MCF 10A (cell line): ENCODE results near the gene UBE2V1. TPM values are rescaled to one million over a fixed set of nuclear protein-coding genes. Genes with fewer than 3 reads are reported as not detected.

Source experiments
- BruUV-seq: library from RNA; stranded (reverse); fragments of 400-500 nt; replicated peaks from 2 replicates; lab custom pipeline; 2021; lab: Mats Ljungman, UMichigan
- CTCF ChIA-PET: fragments of 300-600 bp; sonication (Branson Sonifier 250); formaldehyde crosslinking; extraction: SDS; loops from one replicate; lab custom pipeline; 2021; ENCODE audit warnings: antibody characterized with exemption, inconsistent platforms; lab: Yijun Ruan, JAX
- POLR2A ChIA-PET: fragments of 300-600, 350-650 bp; sonication (Branson Sonifier 250); formaldehyde crosslinking; extraction: SDS; loops from one replicate; lab custom pipeline; 2020; ENCODE audit warnings: antibody characterized with exemption, inconsistent platforms; lab: Yijun Ruan, JAX
- DNase-seq: peaks from one replicate; pipeline ENCODE4 v3.0.0-alpha.2; 2018; ENCODE audit not compliant: unreplicated experiment
- H3K27ac Mint-ChIP-seq: one replicate; pipeline ENCODE4 v1.8.0; 2022; ENCODE audit warnings: mild to moderate bottlenecking, low read depth, mixed read lengths; ENCODE audit not compliant: unreplicated experiment
- H3K27me3 Mint-ChIP-seq: one replicate; pipeline ENCODE4 v1.8.0; 2022; ENCODE audit warnings: mixed read lengths; ENCODE audit not compliant: insufficient read depth, unreplicated experiment
- H3K36me3 Mint-ChIP-seq: one replicate; pipeline ENCODE4 v1.8.0; 2022; ENCODE audit warnings: mild to moderate bottlenecking, moderate library complexity, mixed read lengths; ENCODE audit not compliant: insufficient read depth, unreplicated experiment
- H3K4me1 Mint-ChIP-seq: one replicate; pipeline ENCODE4 v1.8.0; 2022; ENCODE audit warnings: mixed read lengths; ENCODE audit not compliant: insufficient read depth, unreplicated experiment
- H3K4me3 Mint-ChIP-seq: one replicate; pipeline ENCODE4 v1.8.0; 2022; ENCODE audit warnings: mild to moderate bottlenecking, moderate library complexity, mixed read lengths; ENCODE audit not compliant: unreplicated experiment
- H3K9me3 Mint-ChIP-seq: one replicate; pipeline ENCODE4 v1.8.0; 2022; ENCODE audit warnings: mixed read lengths; ENCODE audit not compliant: unreplicated experiment
- intact Hi-C: fragments of 100-400 bp; cut with micrococcal nuclease; formaldehyde crosslinking; loops from 2 replicates; pipeline ENCODE4 v1.14.1; 2022
- total RNA-seq: library from RNA; stranded (reverse); gene quantifications from 2 replicates; pipeline ENCODE4 v1.2.3, GENCODE V29; 2022
- TF ChIP-seq, protein P1 (sequence below): fragments of 200-600 bp; IDR thresholded peaks from one replicate; pipeline ENCODE4 v1.8.0; 2022; ENCODE audit warnings: antibody characterized with exemption, mild to moderate bottlenecking; ENCODE audit not compliant: unreplicated experiment

The UBE2V1 gene
- total RNA-seq, 1 experiment from 2014 or later, result 99.5 TPM

DNA sequence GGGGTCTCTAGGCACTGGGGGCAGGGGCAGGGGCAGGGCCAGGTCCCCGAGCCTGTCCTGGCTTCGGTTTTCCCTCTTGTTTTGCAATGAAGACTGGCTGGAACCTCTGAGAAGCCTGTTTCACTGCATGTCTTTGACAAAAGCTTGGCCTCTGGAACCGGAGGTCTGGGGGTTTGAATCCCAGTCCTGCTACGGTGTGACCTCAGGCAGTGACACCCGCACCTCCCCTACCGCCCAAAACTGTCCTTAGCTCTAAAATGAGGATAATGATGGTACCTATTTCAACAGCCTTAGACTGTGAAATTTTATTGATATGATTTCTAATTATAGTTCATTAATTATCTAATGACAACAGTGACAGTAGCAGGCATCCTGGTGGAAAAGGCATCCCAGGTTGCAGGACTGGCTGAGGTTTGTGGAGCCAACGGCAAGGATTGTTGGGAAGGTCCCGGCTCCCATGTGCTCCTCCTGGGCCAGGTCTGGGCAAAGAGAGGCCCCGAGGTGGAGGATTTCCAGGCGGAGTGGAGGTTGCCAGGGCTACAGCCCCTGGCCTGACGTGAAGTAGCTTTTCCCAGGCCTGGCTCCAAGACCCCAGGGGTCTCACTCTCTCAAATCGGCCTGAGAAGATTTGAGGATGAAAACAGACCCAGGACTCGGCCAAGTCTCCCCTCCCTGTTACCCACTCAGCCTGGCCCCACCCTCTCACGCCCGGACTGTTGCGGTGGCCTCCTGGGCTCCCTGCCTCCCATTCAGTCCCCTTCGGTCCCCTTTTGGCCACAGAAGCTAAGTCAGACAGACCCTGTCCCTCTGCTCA, 72.3 kb downstream of the UBE2V1 start:
- intact Hi-C loops, result no loop called here
- no peak overlapping the region for H3K4me3 Mint-ChIP-seq
- BruUV-seq, result no TSS peak
- ChIA-PET POLR2A (no interaction called here), CTCF (interaction anchor here (1.8 kb wide), 1 partner anchor 62 kb away, joined by 7 read pairs; no protein-coding TSS in a partner anchor)
- TF ChIP-seq, protein P1, sequence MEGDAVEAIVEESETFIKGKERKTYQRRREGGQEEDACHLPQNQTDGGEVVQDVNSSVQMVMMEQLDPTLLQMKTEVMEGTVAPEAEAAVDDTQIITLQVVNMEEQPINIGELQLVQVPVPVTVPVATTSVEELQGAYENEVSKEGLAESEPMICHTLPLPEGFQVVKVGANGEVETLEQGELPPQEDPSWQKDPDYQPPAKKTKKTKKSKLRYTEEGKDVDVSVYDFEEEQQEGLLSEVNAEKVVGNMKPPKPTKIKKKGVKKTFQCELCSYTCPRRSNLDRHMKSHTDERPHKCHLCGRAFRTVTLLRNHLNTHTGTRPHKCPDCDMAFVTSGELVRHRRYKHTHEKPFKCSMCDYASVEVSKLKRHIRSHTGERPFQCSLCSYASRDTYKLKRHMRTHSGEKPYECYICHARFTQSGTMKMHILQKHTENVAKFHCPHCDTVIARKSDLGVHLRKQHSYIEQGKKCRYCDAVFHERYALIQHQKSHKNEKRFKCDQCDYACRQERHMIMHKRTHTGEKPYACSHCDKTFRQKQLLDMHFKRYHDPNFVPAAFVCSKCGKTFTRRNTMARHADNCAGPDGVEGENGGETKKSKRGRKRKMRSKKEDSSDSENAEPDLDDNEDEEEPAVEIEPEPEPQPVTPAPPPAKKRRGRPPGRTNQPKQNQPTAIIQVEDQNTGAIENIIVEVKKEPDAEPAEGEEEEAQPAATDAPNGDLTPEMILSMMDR, result no peak
- no peak overlapping the region for H3K27ac Mint-ChIP-seq
- no peaks in the 10 kb centered on the region for H3K27me3 Mint-ChIP-seq
- H3K4me1 Mint-ChIP-seq, result no peaks in the 10 kb centered on the region
- H3K9me3 Mint-ChIP-seq, result peaks cover under 1% of the 10 kb centered on the region
- H3K36me3 Mint-ChIP-seq, result no peaks in the 10 kb centered on the region
- no peak for DNase-seq

- ChIA-PET CTCF (no interaction called here), POLR2A (no interaction called here)
- intact Hi-C loops, result no loop called here
- H3K9me3 Mint-ChIP-seq, result no peaks in the 10 kb centered on the region
- no peak overlapping the region for H3K4me3 Mint-ChIP-seq
- H3K27me3 Mint-ChIP-seq, result no peaks in the 10 kb centered on the region
- DNase-seq, result no peak
- no peaks in the 10 kb centered on the region for H3K36me3 Mint-ChIP-seq
- H3K27ac Mint-ChIP-seq, result no peak overlapping the region
- H3K4me1 Mint-ChIP-seq, result peaks cover 3% of the 10 kb centered on the region
- no TSS peak for BruUV-seq
- TF ChIP-seq, protein P1, result no peak
These were observed 73.1 kb downstream of the UBE2V1 start for GRCh38 chr20:50039706-50040431.

DNA sequence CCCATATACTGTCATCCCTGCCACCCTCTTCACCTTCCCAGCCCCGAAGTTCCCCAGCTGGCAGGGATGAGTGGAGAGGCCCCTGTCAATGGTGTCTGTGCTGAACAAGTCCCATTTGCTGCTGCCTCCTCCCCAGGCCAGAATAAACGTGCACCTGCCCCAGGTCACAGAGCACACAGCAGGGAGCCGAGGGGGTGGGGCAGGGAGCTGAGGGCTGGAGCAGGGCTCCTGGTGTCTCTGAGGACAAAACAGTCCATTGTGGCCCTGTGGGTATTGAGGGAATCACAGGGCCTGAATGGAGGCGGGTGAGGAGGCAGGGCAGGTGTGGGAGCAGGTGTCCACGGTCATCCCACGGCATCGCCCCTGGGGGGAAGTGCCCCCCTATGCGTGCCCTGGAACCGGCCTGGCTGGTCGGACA, 74.4 kb downstream of the UBE2V1 start:
- Mint-ChIP-seq H3K4me1 (peaks cover 9% of the 10 kb centered on the region), H3K27me3 (no peaks in the 10 kb centered on the region), H3K36me3 (no peaks in the 10 kb centered on the region), H3K9me3 (no peaks in the 10 kb centered on the region), H3K27ac (no peak overlapping the region), H3K4me3 (no peak overlapping the region)
- intact Hi-C loops, result no loop called here
- POLR2A ChIA-PET, result no interaction called here
- CTCF ChIA-PET, result interaction anchor here (4.8 to 5.8 kb wide), 2 partner anchors 32 to 59 kb away, joined by 31 to 43 read pairs; no protein-coding TSS in a partner anchor
- no peak for DNase-seq
- BruUV-seq, result no TSS peak
- TF ChIP-seq, protein P1, result no peak

- no TSS peak for BruUV-seq
- no peak overlapping the region for H3K4me3 Mint-ChIP-seq
- intact Hi-C loops, result no loop called here
- TF ChIP-seq, protein P1, result no peak
- no peaks in the 10 kb centered on the region for H3K27me3 Mint-ChIP-seq
- no peak overlapping the region for H3K27ac Mint-ChIP-seq
- no peaks in the 10 kb centered on the region for H3K36me3 Mint-ChIP-seq
- H3K9me3 Mint-ChIP-seq, result no peaks in the 10 kb centered on the region
- ChIA-PET CTCF (interaction anchor here (0.6 to 5.8 kb wide), 5 partner anchors 8 to 74 kb away, joined by 3 to 43 read pairs (median 6); no protein-coding TSS in a partner anchor), POLR2A (no interaction called here)
- DNase-seq, result no peak
- H3K4me1 Mint-ChIP-seq, result peaks cover 9% of the 10 kb centered on the region
These were observed 74.8 kb downstream of the UBE2V1 start for GRCh38 chr20:50038169-50038568.
